SK-N-SH treated with all-trans-retinoic acid at 6 μM for 48 hours (cell line): ENCODE measurements around the gene SAP25.

Experiments used
- RARB ChIP-seq: fragments of 250-450 bp; sonication (Bioruptor Pico); IDR thresholded peaks from 2 replicates; pipeline ENCODE4 v1.8.0; 2021; ENCODE audit warnings: mild to moderate bottlenecking, moderate library complexity
- ZC3H10 ChIP-seq: fragments of 250-450 bp; sonication (Bioruptor Pico); IDR thresholded peaks from 2 replicates; pipeline ENCODE4 v1.5.1; 2021; ENCODE audit warnings: mild to moderate bottlenecking, moderate library complexity
- TF ChIP-seq, protein P1 (sequence below): fragments of 250-450 bp; sonication (Bioruptor Pico); IDR thresholded peaks from 2 replicates; pipeline ENCODE4 v1.8.0; 2020; ENCODE audit warnings: mild to moderate bottlenecking, moderate library complexity, borderline replicate concordance

DNA sequence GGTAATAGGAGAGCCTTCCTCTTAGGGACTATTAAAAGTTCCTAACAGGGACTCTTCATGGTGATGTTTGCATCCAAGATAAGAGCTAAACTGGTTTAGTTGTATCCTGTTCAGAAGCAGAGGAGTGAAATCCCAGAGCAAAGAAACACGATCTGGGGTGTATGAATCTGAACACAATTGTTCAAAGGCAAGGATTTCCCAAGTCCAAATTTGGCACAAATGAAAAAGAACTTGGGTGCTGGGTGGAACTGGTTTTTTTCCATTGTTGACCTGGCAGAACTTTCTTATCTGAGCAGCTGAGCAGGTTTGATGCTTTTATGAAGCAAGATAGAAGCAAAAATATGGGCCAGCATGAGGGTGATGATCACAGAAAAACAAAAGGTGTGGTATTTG is 28.7 kb downstream of the SAP25 start:
- TF ChIP-seq, protein P1, sequence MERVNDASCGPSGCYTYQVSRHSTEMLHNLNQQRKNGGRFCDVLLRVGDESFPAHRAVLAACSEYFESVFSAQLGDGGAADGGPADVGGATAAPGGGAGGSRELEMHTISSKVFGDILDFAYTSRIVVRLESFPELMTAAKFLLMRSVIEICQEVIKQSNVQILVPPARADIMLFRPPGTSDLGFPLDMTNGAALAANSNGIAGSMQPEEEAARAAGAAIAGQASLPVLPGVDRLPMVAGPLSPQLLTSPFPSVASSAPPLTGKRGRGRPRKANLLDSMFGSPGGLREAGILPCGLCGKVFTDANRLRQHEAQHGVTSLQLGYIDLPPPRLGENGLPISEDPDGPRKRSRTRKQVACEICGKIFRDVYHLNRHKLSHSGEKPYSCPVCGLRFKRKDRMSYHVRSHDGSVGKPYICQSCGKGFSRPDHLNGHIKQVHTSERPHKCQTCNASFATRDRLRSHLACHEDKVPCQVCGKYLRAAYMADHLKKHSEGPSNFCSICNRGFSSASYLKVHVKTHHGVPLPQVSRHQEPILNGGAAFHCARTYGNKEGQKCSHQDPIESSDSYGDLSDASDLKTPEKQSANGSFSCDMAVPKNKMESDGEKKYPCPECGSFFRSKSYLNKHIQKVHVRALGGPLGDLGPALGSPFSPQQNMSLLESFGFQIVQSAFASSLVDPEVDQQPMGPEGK (CRISPR knock-in tag), result no peak
- TF ChIP-seq RARB (CRISPR knock-in tag), result no peak
- TF ChIP-seq ZC3H10 (CRISPR knock-in tag), result no peak
